ENCODE results near the gene CDC7.

The CDC7 gene

DNA sequence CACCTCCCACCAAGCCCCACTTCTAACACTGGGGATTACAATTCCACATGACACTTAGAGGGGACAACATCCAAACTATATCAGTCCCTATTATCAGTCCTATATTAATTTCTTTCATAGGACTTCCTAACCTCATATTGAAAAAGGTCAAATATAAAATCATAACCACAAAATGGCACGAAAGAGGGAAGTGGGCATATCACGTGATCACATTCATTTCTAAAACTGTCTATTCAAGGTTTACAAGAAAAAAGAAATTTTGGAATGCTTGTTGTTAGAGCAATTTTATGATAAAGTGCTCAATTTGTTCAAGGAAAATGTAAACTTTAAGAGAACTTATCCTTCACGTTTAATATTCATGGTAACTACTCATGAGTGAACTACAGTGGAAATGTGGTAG, 13.2 kb upstream of the CDC7 start:
- Histone ChIP-seq H3K4me3 (ENCODE audit: low read depth, low read length) (no peak overlapping the region), H3K9me3 (ENCODE audit: severe bottlenecking) (no peaks in the 10 kb centered on the region), H3K27me3 (ENCODE audit: insufficient read depth, low read depth, severe bottlenecking) (no peaks in the 10 kb centered on the region), H3K36me3 (no peaks in the 10 kb centered on the region), H3K27ac (no peak overlapping the region)
- TF ChIP-seq, protein P1, sequence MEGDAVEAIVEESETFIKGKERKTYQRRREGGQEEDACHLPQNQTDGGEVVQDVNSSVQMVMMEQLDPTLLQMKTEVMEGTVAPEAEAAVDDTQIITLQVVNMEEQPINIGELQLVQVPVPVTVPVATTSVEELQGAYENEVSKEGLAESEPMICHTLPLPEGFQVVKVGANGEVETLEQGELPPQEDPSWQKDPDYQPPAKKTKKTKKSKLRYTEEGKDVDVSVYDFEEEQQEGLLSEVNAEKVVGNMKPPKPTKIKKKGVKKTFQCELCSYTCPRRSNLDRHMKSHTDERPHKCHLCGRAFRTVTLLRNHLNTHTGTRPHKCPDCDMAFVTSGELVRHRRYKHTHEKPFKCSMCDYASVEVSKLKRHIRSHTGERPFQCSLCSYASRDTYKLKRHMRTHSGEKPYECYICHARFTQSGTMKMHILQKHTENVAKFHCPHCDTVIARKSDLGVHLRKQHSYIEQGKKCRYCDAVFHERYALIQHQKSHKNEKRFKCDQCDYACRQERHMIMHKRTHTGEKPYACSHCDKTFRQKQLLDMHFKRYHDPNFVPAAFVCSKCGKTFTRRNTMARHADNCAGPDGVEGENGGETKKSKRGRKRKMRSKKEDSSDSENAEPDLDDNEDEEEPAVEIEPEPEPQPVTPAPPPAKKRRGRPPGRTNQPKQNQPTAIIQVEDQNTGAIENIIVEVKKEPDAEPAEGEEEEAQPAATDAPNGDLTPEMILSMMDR (IDR thresholded peaks at IDR 0.05; ENCODE audit: low read depth, low read length), result no peak
- DNase-seq, result no peak

DNA sequence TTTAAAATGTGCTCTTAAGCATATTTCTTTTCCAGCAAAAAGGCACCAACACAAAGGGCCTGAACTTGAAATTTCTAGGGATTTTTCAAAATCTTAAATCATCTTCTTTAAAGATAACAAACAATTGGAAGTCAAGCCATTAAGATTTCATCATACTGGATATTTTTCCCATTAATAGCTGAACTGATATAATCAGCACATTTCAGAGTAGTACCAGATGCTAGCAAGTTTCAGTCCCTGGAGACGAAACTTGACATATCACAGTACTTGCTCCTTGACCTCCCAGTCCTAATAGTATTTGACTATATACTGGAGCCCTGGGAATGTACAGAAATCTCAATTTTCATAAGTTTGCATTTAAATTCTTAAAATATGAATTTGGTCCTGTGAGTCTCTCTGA, 10.2 kb upstream of the CDC7 start:
- no peak for DNase-seq
- no peaks in the 10 kb centered on the region for H3K36me3 ChIP-seq
- H3K27ac ChIP-seq, result no peak overlapping the region
- TF ChIP-seq, protein P1 (IDR thresholded peaks at IDR 0.05; ENCODE audit: low read depth, low read length), result no peak
- no peaks in the 10 kb centered on the region for H3K27me3 ChIP-seq (ENCODE audit: insufficient read depth, low read depth, severe bottlenecking)
- H3K9me3 ChIP-seq (ENCODE audit: severe bottlenecking), result no peaks in the 10 kb centered on the region
- H3K4me3 ChIP-seq (ENCODE audit: low read depth, low read length), result no peak overlapping the region

DNA sequence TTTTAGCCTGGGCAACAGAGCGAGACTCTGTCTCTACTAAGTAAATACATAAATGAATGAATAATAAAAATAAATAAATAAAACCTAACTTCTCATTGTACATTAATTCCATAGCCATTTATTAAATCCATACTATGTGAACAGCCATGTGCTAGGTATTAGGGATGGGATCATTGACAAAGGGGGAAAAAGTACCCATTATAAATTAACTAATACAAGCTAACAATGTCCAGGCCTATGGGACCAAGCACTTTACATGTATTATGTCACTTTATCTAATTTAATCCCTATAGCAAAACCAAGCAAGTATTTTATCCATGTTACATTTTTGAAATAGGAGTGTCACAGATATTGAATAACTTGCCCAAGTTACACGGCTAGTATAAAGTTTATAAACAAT, 2.6 kb upstream of the CDC7 start:
- no peak for DNase-seq
- no peaks in the 10 kb centered on the region for H3K27me3 ChIP-seq (ENCODE audit: insufficient read depth, low read depth, severe bottlenecking)
- H3K4me3 ChIP-seq (ENCODE audit: low read depth, low read length), result no peak overlapping the region
- H3K27ac ChIP-seq, result no peak overlapping the region
- no peaks in the 10 kb centered on the region for H3K36me3 ChIP-seq
- TF ChIP-seq, protein P1 (IDR thresholded peaks at IDR 0.05; ENCODE audit: low read depth, low read length), result no peak
- no peaks in the 10 kb centered on the region for H3K9me3 ChIP-seq (ENCODE audit: severe bottlenecking)

DNA sequence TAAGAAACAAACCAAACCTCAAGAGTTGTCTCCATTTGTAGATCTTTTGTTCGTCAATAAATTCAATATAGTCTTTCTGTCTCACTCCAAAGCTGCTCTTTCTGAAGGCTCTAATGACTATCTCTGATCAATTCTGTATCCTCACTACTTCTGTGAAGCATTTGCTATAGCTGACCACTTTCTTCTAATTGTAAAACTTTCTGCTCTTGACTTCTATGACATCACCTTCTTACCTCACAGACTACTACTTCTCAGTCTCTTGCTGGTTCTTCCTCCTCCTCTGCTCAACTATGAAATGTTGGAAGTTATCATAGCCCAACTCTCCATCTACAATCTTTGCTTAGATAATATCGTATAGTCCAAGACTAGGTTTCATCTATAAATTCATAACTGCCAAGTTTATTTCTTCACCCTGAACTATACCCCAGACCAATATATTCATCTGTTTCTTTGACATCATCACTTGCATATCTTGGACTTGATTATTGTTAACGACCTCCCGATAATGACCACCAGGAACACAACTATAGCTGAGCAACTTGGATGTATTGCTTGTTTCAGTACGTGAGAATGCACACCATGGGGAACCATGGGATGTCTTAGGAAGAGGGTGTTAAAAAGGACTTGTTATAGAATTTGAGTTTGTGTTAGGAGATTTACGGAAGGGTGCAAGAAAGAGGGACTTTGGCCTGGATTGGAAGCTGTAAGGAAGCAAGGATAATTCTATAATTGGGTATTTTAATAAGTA, 2.0 kb upstream of the CDC7 start:
- no peak overlapping the region for H3K27ac ChIP-seq
- TF ChIP-seq, protein P1 (IDR thresholded peaks at IDR 0.05; ENCODE audit: low read depth, low read length), result no peak
- no peaks in the 10 kb centered on the region for H3K9me3 ChIP-seq (ENCODE audit: severe bottlenecking)
- no peak for DNase-seq
- no peaks in the 10 kb centered on the region for H3K27me3 ChIP-seq (ENCODE audit: insufficient read depth, low read depth, severe bottlenecking)
- no peak overlapping the region for H3K4me3 ChIP-seq (ENCODE audit: low read depth, low read length)
- no peaks in the 10 kb centered on the region for H3K36me3 ChIP-seq

DNA sequence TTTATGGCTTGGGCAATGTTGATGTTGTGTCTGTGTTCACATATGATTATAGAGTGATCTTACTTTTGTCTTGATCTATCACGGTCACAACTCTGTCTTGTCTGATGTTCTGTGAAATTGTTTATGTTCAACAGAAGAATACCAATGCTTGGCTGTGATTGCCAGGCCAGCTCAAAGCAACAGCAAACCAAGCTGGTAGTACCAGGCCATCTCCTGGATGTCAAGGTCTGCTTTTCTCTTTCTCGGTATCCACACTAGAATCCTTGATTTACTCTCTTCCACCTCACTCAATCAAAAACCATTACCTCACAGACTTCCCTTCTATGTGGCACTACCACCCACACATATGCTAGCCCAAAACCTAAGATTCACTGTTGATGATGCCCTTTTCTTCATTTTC, 1.3 kb upstream of the CDC7 start:
- H3K9me3 ChIP-seq (ENCODE audit: severe bottlenecking), result no peaks in the 10 kb centered on the region
- DNase-seq, result no peak
- H3K27me3 ChIP-seq (ENCODE audit: insufficient read depth, low read depth, severe bottlenecking), result no peaks in the 10 kb centered on the region
- TF ChIP-seq, protein P1 (IDR thresholded peaks at IDR 0.05; ENCODE audit: low read depth, low read length), result no peak
- no peaks in the 10 kb centered on the region; the same call in 1 of the 2 replicates for H3K36me3 ChIP-seq
- H3K4me3 ChIP-seq (ENCODE audit: low read depth, low read length), result no peak overlapping the region
- no peak overlapping the region for H3K27ac ChIP-seq

All from WERI-Rb-1 (cell line).